ENCODE measurements around the gene KRTAP10-6. TPM values are rescaled to one million over a fixed set of nuclear protein-coding genes. Genes with fewer than 3 reads are reported as not detected.

Gene KRTAP10-6
- total RNA-seq, 1 experiment from 2014 or later, result not detected

DNA sequence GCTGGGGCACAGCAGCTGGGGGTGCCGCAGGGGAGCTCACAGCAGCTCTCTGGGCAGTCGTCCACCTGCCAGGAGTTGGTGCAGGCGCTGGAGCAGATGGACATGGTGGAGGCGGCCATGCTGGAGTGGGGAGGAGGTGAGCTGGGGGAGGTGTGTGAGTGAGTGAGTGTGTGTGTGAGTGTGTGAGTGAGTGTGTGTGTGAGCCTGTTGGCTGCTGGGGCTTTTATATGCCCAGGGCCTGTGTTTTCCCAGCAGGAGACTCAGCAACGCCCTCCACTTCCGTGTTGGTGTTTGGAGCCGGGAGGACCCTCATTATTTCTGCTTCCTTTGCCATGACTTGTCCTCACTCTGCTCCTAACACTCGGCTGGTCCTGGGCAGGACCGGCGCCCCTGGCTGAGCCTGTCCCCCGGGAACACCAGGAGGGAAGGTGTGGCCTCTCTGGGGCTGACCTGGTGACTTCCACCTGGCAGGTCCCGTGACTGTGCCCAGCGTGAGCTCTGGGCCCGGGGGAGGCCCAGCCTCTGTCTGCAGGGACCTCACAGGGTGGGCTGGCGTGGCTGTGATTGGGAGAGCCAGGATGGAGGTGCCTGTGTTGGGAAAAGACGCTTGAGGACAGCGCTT, 40.9 kb downstream of the KRTAP10-6 start, which contains the start of gene KRTAP10-2:
TSS of gene KRTAP10-2 (minus strand) at position 166 of the 622 bp plus-strand sequence. CDS start at position 119, 47 bp downstream.
- H3K27me3 ChIP-seq (ENCODE audit: insufficient read depth, low read length), result no peaks in the 10 kb centered on the region
- no peaks in the 10 kb centered on the region for H3K36me3 ChIP-seq (ENCODE audit: control insufficient read depth in 1 of 2, insufficient read depth in 2 of 2, low read length in 2 of 2)
- POLR2A ChIA-PET, result no interaction called here
- no TSS peak for BruUV-seq (replicated peaks)
- H4K20me1 ChIP-seq (ENCODE audit: insufficient read depth), result no peaks in the 10 kb centered on the region
- ATAC-seq, result peak; percentile 38; the same call in 1 of the 2 replicates
- H3K4me3 ChIP-seq (replicated peaks in 1 of 2; ENCODE audit: low read depth in 1 of 2, low read length in 2 of 2), result no peak within 1 kb of the TSS
- no peak within 1 kb of the TSS for H3K27ac ChIP-seq (ENCODE audit: low read depth, low read length)
- peaks cover 0 to 5% of the 10 kb centered on the region in 2 experiments; a peak in 2 of 4 replicates for H3K9me3 ChIP-seq (ENCODE audit: control insufficient read depth in 1 of 2, insufficient read depth in 1 of 2, low read depth in 1 of 2, low read length in 2 of 2)
- no peak for DNase-seq (ENCODE audit: low read depth, low spot score)
- no peak within 1 kb of the TSS for H2AFZ ChIP-seq (ENCODE audit: low read depth, low read length, poor library complexity, severe bottlenecking)
- CTCF ChIA-PET, result no interaction called here
- RAD21 ChIA-PET (ENCODE audit: low non-redundant PET in 1 of 2, low total read pairs in 2 of 2, uncharacterized antibody in 2 of 2, unreplicated experiment in 2 of 2), result no interaction called here
- intact Hi-C loops (cut with micrococcal nuclease), result no loop called here
- no peak within 1 kb of the TSS for H3K9ac ChIP-seq (ENCODE audit: low read length)
- TF ChIP-seq, protein P1, sequence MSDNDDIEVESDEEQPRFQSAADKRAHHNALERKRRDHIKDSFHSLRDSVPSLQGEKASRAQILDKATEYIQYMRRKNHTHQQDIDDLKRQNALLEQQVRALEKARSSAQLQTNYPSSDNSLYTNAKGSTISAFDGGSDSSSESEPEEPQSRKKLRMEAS (IDR thresholded peaks at IDR 0.05), result no peak
- TF ChIP-seq EZH2 (IDR thresholded peaks at IDR 0.05) (no peak), POLR2A (IDR thresholded peaks at IDR 0.05; ENCODE audit: borderline replicate concordance, extremely low read depth, insufficient read depth, insufficient read length) (no peak), EGR1 (IDR thresholded peaks at IDR 0.05; ENCODE audit: low read depth) (no peak)
- H3K4me1 ChIP-seq (ENCODE audit: control insufficient read depth in 1 of 2, insufficient read depth in 2 of 2, low read length in 2 of 2), result no peaks in the 10 kb centered on the region
- no peak within 1 kb of the TSS for H3K4me2 ChIP-seq (ENCODE audit: low read length)
- H3K9me2 ChIP-seq (ENCODE audit: insufficient read depth), result no peaks in the 10 kb centered on the region
- H3K79me2 ChIP-seq (ENCODE audit: insufficient read depth, low read length), result no peaks in the 10 kb centered on the region

DNA sequence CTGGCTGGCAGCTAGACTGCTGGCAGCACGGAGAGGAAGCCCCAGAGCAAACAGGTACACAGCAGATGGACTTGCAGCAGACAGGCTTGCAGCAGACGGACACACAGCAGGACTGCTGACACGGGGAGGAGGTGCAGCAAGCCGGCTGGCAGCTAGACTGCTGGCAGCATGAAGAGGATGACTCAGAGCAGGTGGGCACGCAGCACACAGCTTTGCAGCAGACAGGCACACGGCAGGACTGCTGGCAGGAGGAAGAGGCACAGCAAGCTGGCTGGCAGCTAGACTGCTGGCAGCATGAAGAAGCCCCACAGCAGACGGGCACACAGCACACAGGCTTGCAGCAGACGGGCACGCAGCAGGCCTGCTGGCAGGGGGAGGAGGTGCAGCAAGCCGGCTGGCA, 41.5 kb downstream of the KRTAP10-6 start:
- DNase-seq (ENCODE audit: low read depth, low spot score), result no peak
- CTCF ChIA-PET, result no interaction called here
- intact Hi-C loops (cut with micrococcal nuclease), result no loop called here
- TF ChIP-seq SIN3A (IDR thresholded peaks at IDR 0.05; ENCODE audit: low read depth), result no peak
- TF ChIP-seq POLR2AphosphoS5 (IDR thresholded peaks at IDR 0.05; ENCODE audit: low read depth, low read length), result no peak
- TF ChIP-seq ZNF274 (IDR thresholded peaks at IDR 0.05; ENCODE audit: low read depth, low read length), result no peak
- TF ChIP-seq, protein P2, sequence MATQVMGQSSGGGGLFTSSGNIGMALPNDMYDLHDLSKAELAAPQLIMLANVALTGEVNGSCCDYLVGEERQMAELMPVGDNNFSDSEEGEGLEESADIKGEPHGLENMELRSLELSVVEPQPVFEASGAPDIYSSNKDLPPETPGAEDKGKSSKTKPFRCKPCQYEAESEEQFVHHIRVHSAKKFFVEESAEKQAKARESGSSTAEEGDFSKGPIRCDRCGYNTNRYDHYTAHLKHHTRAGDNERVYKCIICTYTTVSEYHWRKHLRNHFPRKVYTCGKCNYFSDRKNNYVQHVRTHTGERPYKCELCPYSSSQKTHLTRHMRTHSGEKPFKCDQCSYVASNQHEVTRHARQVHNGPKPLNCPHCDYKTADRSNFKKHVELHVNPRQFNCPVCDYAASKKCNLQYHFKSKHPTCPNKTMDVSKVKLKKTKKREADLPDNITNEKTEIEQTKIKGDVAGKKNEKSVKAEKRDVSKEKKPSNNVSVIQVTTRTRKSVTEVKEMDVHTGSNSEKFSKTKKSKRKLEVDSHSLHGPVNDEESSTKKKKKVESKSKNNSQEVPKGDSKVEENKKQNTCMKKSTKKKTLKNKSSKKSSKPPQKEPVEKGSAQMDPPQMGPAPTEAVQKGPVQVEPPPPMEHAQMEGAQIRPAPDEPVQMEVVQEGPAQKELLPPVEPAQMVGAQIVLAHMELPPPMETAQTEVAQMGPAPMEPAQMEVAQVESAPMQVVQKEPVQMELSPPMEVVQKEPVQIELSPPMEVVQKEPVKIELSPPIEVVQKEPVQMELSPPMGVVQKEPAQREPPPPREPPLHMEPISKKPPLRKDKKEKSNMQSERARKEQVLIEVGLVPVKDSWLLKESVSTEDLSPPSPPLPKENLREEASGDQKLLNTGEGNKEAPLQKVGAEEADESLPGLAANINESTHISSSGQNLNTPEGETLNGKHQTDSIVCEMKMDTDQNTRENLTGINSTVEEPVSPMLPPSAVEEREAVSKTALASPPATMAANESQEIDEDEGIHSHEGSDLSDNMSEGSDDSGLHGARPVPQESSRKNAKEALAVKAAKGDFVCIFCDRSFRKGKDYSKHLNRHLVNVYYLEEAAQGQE (IDR thresholded peaks at IDR 0.05; ENCODE audit: low read depth), result no peak
- TF ChIP-seq, protein P3, sequence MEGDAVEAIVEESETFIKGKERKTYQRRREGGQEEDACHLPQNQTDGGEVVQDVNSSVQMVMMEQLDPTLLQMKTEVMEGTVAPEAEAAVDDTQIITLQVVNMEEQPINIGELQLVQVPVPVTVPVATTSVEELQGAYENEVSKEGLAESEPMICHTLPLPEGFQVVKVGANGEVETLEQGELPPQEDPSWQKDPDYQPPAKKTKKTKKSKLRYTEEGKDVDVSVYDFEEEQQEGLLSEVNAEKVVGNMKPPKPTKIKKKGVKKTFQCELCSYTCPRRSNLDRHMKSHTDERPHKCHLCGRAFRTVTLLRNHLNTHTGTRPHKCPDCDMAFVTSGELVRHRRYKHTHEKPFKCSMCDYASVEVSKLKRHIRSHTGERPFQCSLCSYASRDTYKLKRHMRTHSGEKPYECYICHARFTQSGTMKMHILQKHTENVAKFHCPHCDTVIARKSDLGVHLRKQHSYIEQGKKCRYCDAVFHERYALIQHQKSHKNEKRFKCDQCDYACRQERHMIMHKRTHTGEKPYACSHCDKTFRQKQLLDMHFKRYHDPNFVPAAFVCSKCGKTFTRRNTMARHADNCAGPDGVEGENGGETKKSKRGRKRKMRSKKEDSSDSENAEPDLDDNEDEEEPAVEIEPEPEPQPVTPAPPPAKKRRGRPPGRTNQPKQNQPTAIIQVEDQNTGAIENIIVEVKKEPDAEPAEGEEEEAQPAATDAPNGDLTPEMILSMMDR (IDR thresholded peaks at IDR 0.05 in 2 of 3, conservative IDR thresholded peaks at IDR 0.05 in 1 of 3; ENCODE audit: borderline replicate concordance in 1 of 3, insufficient read depth in 1 of 3, low read depth in 2 of 3, low read length in 2 of 3), result no peak
- TF ChIP-seq YY1 (IDR thresholded peaks at IDR 0.05; ENCODE audit: extremely low read depth, insufficient replicate concordance, low read depth, low read length), result no peak
- TF ChIP-seq ELF1 (IDR thresholded peaks at IDR 0.05; ENCODE audit: borderline replicate concordance, low read depth), result no peak
- TF ChIP-seq TCF7L2 (IDR thresholded peaks at IDR 0.05; ENCODE audit: borderline replicate concordance, extremely low read depth, insufficient read depth, insufficient read length), result no peak
- no peak for TF ChIP-seq JUND (IDR thresholded peaks at IDR 0.05)
- TF ChIP-seq EZH2phosphoT487 (IDR thresholded peaks at IDR 0.05; ENCODE audit: borderline replicate concordance), result no peak
- no peak for TF ChIP-seq CEBPB (IDR thresholded peaks at IDR 0.05; ENCODE audit: low read depth)

More for the DNA sequence above, 41.5 kb downstream of the KRTAP10-6 start:
- H3K79me2 ChIP-seq (ENCODE audit: insufficient read depth, low read length), result no peaks in the 10 kb centered on the region
- H2AFZ ChIP-seq (ENCODE audit: low read depth, low read length, poor library complexity, severe bottlenecking), result no peak overlapping the region
- no TSS peak for BruUV-seq (replicated peaks)
- H3K9ac ChIP-seq (ENCODE audit: low read length), result no peak overlapping the region
- ChIA-PET RAD21 (ENCODE audit: low non-redundant PET in 1 of 2, low total read pairs in 2 of 2, uncharacterized antibody in 2 of 2, unreplicated experiment in 2 of 2) (no interaction called here), POLR2A (no interaction called here)
- H3K4me2 ChIP-seq (ENCODE audit: low read length), result no peak overlapping the region
- H3K9me2 ChIP-seq (ENCODE audit: insufficient read depth), result no peaks in the 10 kb centered on the region
- no peaks in the 10 kb centered on the region for H3K27me3 ChIP-seq (ENCODE audit: insufficient read depth, low read length)
- no peaks in the 10 kb centered on the region for H3K4me1 ChIP-seq (ENCODE audit: control insufficient read depth in 1 of 2, insufficient read depth in 2 of 2, low read length in 2 of 2)
- H3K27ac ChIP-seq (ENCODE audit: low read depth, low read length), result no peak overlapping the region
- no peaks in the 10 kb centered on the region for H3K36me3 ChIP-seq (ENCODE audit: control insufficient read depth in 1 of 2, insufficient read depth in 2 of 2, low read length in 2 of 2)
- no peak overlapping the region for H3K4me3 ChIP-seq (replicated peaks in 1 of 2; ENCODE audit: low read depth in 1 of 2, low read length in 2 of 2)
- ATAC-seq, result no peak
- no peaks in the 10 kb centered on the region for H4K20me1 ChIP-seq (ENCODE audit: insufficient read depth)
- H3K9me3 ChIP-seq (ENCODE audit: control insufficient read depth in 1 of 2, insufficient read depth in 1 of 2, low read depth in 1 of 2, low read length in 2 of 2), result peaks cover 0 to 7% of the 10 kb centered on the region in 2 experiments; a peak in 2 of 4 replicates

Data from HCT116 (cell line).